Esophagus (tissue), 2 donors: Measurements from ENCODE around the gene CTDSP2. TPM values are rescaled to one million over a fixed set of nuclear protein-coding genes. Genes with fewer than 3 reads are reported as not detected.
A peak's percentile ranks its signal among the peaks of the same experiment; 100 is the strongest.
"Not testable (repeated sequence)": the region's sequence is repeated elsewhere in the genome, so short reads cannot be mapped to it uniquely, and the experiment has no call there.

ENCODE experiments used
- H3K27ac ChIP-seq, 2 donors: one replicate each; pipeline ENCODE4 v1.5.1; 2013; ENCODE audit warnings: low read depth in 2 of 2, mild to moderate bottlenecking in 2 of 2, inconsistent platforms in 1 of 2, low read length in 1 of 2, moderate library complexity in 1 of 2
- H3K27me3 ChIP-seq, 2 donors: one replicate each; pipeline ENCODE4 v1.6.1; 2013; ENCODE audit warnings: low read length in 2 of 2, control low read depth in 1 of 2, mild to moderate bottlenecking in 1 of 2; ENCODE audit not compliant: insufficient read depth in 2 of 2, control insufficient read depth in 1 of 2
- H3K36me3 ChIP-seq, 2 donors: one replicate each; pipeline ENCODE4 v1.6.1; 2013; ENCODE audit warnings: low read length in 1 of 2; ENCODE audit not compliant: control insufficient read depth in 2 of 2, insufficient read depth in 2 of 2
- H3K4me1 ChIP-seq, 2 donors: one replicate each; pipeline ENCODE4 v1.6.1; 2013; ENCODE audit warnings: low read length in 1 of 2; ENCODE audit not compliant: control insufficient read depth in 2 of 2, insufficient read depth in 2 of 2
- H3K4me3 ChIP-seq, 2 donors: one replicate each; pipeline ENCODE4 v1.5.1; 2013; ENCODE audit warnings: low read length in 2 of 2, mild to moderate bottlenecking in 2 of 2, low read depth in 1 of 2, moderate library complexity in 1 of 2
- H3K9me3 ChIP-seq, 2 donors: one replicate each; pipeline ENCODE4 v1.6.1; 2013; ENCODE audit warnings: mild to moderate bottlenecking in 2 of 2, low read depth in 1 of 2, low read length in 1 of 2, moderate library complexity in 1 of 2; ENCODE audit not compliant: control insufficient read depth in 2 of 2, insufficient read depth in 1 of 2
- WGBS, 2 donors: extraction: QIAGEN DNeasy Blood & Tissue Kit; methylation state at CpG; one replicate each; pipeline ENCODE4 v1.1.7; 2013; 5-methylcytosine and 5-hydroxymethylcytosine counted together
- polyA plus RNA-seq, 2 donors: library from polyadenylated mRNA; stranded (reverse); fragments of 200-250 nt; gene quantifications; one replicate each; pipeline ENCODE4 v1.2.3, GENCODE V29; 2013
- donor health status: healthy with polysubstance abuse.
- donor health status: Bipolar disorder and iron deficiency.

The CTDSP2 gene
- polyA plus RNA-seq, 2 donors = 22.4 to 34.7 TPM

DNA sequence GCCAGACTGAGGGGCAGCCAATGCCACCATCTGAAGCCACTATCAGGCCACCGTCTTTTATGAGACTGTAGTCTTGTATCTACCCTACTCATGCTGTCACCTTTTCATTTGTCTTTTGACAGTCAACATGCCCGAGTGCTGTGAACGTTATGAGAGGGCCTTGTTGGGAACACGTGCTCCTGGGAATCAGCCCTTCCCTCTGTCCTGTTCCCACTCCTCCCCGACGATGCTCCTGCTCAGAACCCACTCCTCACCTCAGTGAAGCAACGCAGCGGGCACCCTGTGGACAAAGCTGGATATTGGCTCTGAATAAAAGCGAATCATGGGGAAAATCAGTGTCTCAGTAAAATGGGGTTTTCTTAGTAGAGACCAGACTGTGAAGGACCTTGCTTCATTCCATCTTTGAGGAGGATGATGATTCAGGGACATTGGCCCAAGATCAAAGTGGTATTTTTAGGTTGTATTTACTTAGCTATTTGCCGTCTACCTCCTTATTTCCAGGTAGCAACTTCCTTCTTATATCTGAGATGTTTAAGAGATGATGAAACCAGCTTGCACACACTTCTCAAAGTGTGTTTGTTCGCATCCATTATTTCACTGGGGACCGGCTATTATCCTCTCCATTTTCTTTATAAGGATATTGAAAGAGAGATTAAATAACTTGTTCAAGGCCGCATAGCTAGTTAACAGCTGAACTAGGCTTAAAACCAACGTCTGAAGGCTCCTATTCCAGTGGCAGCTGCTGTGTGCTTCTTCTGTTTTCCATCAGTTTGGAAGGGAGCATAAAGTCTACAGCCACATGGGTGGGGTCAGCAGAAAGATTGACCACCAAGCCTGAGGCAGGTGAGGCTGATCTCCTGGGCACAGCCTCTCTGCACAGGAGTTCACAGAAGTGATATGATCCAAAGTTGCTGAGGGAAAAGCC lies 43.9 kb upstream of the CTDSP2 start:
- H3K4me1 ChIP-seq = peaks cover 6 to 25% of the 10 kb centered on the region in 2 donors
- no peak overlapping the region for H3K4me3 ChIP-seq
- peak overlapping the region; percentile 88 to 96 for H3K27ac ChIP-seq
- H3K36me3 ChIP-seq = no peaks in the 10 kb centered on the region
- WGBS, 2 donors = 52 to 62% methylated on average over 14 of the region's 14 CpGs
- H3K9me3 ChIP-seq = no peaks in the 10 kb centered on the region
- no peaks in the 10 kb centered on the region for H3K27me3 ChIP-seq

DNA sequence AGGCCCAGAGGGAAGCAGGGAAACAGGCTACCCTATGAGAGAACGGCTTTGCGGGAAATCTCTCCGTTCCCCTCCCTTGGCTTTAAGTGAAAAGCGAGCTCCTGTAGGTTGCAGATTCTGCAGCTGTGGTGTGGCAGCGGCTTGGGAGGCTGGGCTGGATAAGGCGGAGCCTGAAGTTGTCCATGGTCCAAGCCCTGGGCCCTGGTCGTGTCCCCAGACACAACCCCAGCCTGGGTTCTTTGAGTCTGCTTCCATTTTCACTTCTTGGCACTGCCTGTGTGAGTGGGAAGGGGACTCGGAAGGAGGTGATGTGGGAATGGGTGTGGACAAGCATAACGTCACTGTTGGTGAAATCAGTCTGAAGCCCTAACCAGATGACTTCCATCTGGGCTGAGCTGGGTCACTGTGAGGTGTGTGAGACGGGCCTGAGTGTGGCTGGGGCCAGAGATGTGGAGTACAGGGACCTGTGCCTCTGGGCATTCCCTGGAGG lies 43.0 kb upstream of the CTDSP2 start:
- H3K27ac ChIP-seq = peak overlapping the region; percentile 88 to 96
- no peaks in the 10 kb centered on the region for H3K9me3 ChIP-seq
- peaks cover 3 to 23% of the 10 kb centered on the region in 2 donors for H3K4me1 ChIP-seq
- no peak overlapping the region for H3K4me3 ChIP-seq
- 30 to 46% methylated on average over 10 of the region's 10 CpGs for WGBS, 2 donors
- no peaks in the 10 kb centered on the region for H3K27me3 ChIP-seq
- no peaks in the 10 kb centered on the region for H3K36me3 ChIP-seq

DNA sequence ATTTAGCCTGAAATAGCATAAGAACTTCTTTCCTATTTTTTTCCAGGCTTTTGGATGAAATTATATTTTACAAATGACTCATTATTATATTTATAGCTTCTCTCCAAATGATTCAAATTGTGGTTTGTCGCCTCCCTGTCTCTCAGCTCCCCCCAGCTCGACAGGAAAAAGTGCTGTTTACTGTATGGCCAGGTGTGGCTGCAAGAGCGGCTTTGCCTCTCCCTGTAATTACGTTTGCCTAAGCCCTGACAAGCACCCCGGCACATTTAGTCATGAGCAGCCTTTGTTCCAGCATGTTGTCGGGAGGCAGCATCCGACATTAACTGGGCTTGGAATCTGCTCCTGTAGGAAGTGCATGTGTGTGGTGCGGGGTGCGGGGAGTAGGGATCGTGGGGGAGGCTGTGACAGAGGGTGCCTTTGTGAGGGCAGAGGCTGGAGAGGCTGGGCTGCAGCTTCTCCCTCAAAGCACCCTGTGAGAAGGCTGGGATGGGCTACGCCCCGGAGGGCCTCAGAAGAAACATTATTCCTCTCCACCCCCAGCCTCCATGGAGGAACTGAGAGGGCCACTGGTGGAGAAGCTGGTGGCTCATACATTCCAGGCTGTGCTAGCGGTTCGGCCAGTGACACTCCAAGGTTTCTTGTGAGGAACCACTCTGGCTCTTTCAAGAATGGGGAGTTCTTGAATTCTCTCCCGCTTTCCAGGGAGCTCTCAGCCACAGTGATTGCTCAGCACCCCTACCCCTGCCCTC lies 42.1 kb upstream of the CTDSP2 start:
- Histone ChIP-seq H3K4me1 (peaks cover 3 to 22% of the 10 kb centered on the region in 2 donors), H3K36me3 (no peaks in the 10 kb centered on the region), H3K27me3 (no peaks in the 10 kb centered on the region), H3K27ac (peak overlapping the region; percentile 88 to 96), H3K9me3 (no peaks in the 10 kb centered on the region), H3K4me3 (no peak overlapping the region)
- WGBS, 2 donors = 21 to 30% methylated on average over 15 of the region's 15 CpGs

DNA sequence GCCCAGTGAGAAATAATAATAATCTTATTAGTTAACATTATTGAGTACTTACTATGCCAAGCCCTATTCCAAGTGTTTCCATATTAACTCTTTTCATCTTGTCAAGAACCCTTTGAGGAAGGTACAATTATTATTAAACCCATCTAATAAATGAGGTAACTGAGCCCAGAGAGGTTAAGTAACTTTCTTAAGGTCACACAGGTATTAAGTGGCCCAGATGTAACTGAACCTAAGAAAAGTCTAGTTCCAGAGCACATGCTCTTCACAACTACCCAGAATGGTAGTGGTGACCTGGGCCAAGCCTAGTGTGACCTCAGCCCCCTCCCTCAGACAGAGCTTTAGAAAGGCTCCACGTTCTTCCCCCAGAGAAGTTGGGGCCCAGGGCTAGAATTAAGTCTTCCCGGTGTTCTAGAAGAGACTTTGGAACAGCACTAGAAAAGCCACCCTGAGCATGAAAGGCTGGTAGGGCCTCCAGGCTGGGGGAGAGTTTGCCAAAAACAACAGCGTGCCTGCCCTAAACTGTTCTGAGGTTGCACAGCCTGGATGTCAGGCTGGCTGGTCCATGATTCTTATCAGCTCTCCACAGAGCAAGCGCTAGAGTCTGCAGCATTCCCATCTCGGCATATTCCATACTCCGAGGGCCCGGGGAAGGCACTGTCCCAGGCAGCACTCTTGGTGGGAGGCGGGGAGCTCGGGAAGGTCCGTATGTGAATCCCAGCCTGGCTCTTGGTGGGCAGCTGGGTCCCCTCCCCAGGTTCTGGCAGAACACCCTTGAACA lies 41.3 kb upstream of the CTDSP2 start:
- Histone ChIP-seq H3K4me3 (no peak overlapping the region), H3K27me3 (no peaks in the 10 kb centered on the region), H3K9me3 (no peaks in the 10 kb centered on the region), H3K36me3 (no peaks in the 10 kb centered on the region), H3K27ac (peak overlapping the region; percentile 88 to 96), H3K4me1 (peaks cover 3 to 19% of the 10 kb centered on the region in 2 donors)
- WGBS, 2 donors = 20 to 32% methylated on average over 10 of the region's 10 CpGs

DNA sequence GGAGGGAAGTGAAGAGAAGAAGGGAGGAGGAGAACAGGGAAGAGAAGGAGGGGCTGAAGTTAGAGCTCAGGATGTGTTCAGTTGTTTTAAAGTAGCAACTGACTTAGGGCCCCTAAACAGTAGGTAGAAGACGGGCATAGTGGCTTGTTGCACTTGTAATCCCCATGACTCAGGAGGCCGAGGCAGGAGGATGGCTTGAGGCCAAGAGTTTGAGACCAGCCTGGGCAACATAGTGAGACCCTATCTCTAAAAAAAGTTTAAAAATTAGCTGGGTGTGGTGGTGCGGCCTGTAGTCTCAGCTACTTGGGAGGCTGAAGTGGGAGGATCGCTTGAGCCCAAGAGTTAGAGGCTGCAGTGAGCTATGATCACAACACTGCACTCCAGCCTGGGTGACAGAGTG lies 40.4 kb upstream of the CTDSP2 start:
- H3K4me1 ChIP-seq = peaks cover 3 to 19% of the 10 kb centered on the region in 2 donors
- not testable (repeated sequence) for H3K36me3 ChIP-seq, H3K9me3 ChIP-seq, H3K27me3 ChIP-seq, H3K4me3 ChIP-seq
- H3K27ac ChIP-seq = peak overlapping the region in 1 of 2 donors; percentile 52
- WGBS, 2 donors = 78 to 86% methylated on average over 4 of the region's 4 CpGs

DNA sequence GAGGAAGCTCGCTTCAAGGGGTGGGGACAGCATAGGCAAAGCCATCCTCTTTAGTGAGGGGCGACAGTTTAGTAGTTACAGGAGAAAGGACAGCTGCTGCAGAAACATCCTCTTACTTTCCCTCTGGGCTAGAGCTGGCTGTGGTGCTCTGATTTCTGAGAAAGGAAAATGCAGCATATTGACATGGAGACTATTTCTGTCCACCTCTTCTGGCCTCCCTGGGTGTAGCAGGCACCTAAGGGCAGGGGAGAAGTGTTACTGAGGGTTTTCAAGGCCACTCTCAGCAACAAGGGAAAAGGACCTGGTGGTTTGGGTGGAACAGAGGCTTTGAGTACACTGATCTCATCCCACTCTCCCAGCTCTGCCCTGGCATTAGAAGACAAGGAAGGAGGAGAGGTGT lies 40.0 kb upstream of the CTDSP2 start:
- Histone ChIP-seq H3K36me3 (no peaks in the 10 kb centered on the region), H3K27me3 (no peaks in the 10 kb centered on the region), H3K4me3 (no peak overlapping the region), H3K9me3 (no peaks in the 10 kb centered on the region), H3K4me1 (peaks cover 3 to 19% of the 10 kb centered on the region in 2 donors), H3K27ac (peak overlapping the region in 1 of 2 donors; percentile 52)
- 85 to 88% methylated on average over 2 of the region's 2 CpGs for WGBS, 2 donors

DNA sequence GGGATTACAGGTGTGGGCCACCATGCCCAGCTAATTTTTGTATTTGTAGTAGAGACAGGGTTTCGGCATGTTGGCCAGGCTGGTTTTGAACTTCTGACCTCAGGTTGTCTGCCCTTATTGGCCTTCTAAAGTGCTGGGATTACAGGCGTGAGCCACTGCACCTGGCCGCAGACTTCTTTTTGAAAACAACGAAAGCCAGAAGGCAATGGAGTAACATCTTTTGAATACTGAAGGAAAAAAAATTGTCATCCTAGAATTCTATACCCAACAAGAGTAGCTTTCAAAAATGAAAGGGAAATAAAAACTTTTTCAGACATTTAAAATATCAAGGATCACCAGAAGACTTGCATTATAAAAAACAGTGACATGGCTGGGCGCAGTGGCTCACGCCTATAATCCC lies 38.7 kb upstream of the CTDSP2 start:
- Histone ChIP-seq H3K27me3 (no peaks in the 10 kb centered on the region), H3K9me3 (no peaks in the 10 kb centered on the region), H3K27ac (no peak overlapping the region), H3K4me1 (peaks cover 3 to 17% of the 10 kb centered on the region in 2 donors), H3K36me3 (no peaks in the 10 kb centered on the region), H3K4me3 (no peak overlapping the region)
- 95 to 96% methylated on average over 6 of the region's 6 CpGs for WGBS, 2 donors

DNA sequence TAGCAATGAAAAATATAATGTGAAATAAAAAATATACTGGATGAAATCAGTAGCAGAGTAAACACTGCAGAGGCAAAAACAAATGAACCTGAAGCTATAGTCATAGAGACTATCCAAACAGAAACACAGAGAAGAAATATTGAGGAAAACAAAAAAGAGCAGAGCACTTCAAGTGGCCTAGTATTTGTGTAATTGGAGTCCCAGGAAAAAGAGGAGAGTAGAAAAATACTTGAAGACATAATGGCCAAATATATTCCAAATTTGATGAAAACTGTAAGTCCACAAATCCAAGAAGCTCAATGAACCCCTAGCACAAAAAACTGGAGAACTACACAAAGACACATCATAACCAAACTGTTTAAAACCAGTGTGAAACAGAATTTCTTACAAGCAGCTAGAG lies 37.2 kb upstream of the CTDSP2 start:
- no peak overlapping the region for H3K27ac ChIP-seq
- peaks cover 3 to 5% of the 10 kb centered on the region in 2 donors for H3K4me1 ChIP-seq
- H3K9me3 ChIP-seq = no peaks in the 10 kb centered on the region
- H3K4me3 ChIP-seq = no peak overlapping the region
- no peaks in the 10 kb centered on the region for H3K36me3 ChIP-seq
- H3K27me3 ChIP-seq = no peaks in the 10 kb centered on the region

DNA sequence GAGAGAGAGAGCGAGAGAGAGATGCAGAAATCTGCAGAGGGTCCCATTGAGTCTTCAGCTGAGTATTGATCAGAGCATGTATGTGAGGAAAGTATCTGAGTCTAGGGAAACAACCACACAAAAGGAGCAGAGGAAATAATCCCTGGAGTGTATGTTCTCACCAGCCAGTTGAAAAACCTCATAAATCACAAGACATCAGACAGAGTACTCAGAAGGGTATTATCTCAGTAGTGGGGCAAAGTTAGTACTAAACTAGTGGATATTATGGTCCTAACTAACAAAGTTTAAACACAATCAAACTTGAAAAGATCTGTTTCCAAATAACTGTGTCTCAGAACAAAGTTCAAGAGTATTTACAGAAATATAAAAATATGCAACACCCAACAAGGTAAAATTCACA lies 36.5 kb upstream of the CTDSP2 start:
- 90 to 93% methylated on average over 1 of the region's 1 CpG for WGBS, 2 donors
- no peaks in the 10 kb centered on the region for H3K36me3 ChIP-seq
- no peaks in the 10 kb centered on the region for H3K9me3 ChIP-seq
- H3K27me3 ChIP-seq = no peaks in the 10 kb centered on the region
- H3K4me1 ChIP-seq = peaks cover 0 to 4% of the 10 kb centered on the region in 2 donors
- no peak overlapping the region for H3K27ac ChIP-seq
- H3K4me3 ChIP-seq = no peak overlapping the region
